Measurements from ENCODE around the gene TRIO.

TRIO gene

GRCh38 chr5:14438195-14438606 lies 295.1 kb downstream of the TRIO start:
- no peak for DNase-seq (ENCODE audit: low spot score)

GRCh38 chr5:14439087-14439871 lies 296.1 kb downstream of the TRIO start:
- DNase-seq (ENCODE audit: low spot score) = no peak

- DNase-seq (ENCODE audit: low spot score) = no peak
Measured at GRCh38 chr5:14440223-14440581, 297.1 kb downstream of the TRIO start.

GRCh38 chr5:14440582-14441431 lies 297.7 kb downstream of the TRIO start:
- DNase-seq (ENCODE audit: low spot score) = no peak

GRCh38 chr5:14441641-14442040 lies 298.5 kb downstream of the TRIO start:
- no peak for DNase-seq (ENCODE audit: low spot score)

- no peak for DNase-seq (ENCODE audit: low spot score)
Measured at GRCh38 chr5:14442536-14442935, 299.4 kb downstream of the TRIO start.

- no peak for DNase-seq (ENCODE audit: low spot score)
Measured at GRCh38 chr5:14443671-14444093, 300.5 kb downstream of the TRIO start.

- no peak for DNase-seq (ENCODE audit: low spot score)
Measured at GRCh38 chr5:14444161-14444560, 301.0 kb downstream of the TRIO start.

GRCh38 chr5:14445013-14445412 lies 301.9 kb downstream of the TRIO start:
- no peak for DNase-seq (ENCODE audit: low spot score)

GRCh38 chr5:14445576-14446290 lies 302.6 kb downstream of the TRIO start:
- DNase-seq (ENCODE audit: low spot score) = no peak

GRCh38 chr5:14447958-14448911 lies 305.1 kb downstream of the TRIO start:
- DNase-seq (ENCODE audit: low spot score) = no peak

- no peak for DNase-seq (ENCODE audit: low spot score)
Measured at GRCh38 chr5:14449052-14449661, 306.0 kb downstream of the TRIO start.

GRCh38 chr5:14450018-14450524 lies 306.9 kb downstream of the TRIO start:
- DNase-seq (ENCODE audit: low spot score) = no peak

- no peak for DNase-seq (ENCODE audit: low spot score)
Measured at GRCh38 chr5:14450742-14451141, 307.6 kb downstream of the TRIO start.

GRCh38 chr5:14451871-14452270 lies 308.7 kb downstream of the TRIO start:
- DNase-seq (ENCODE audit: low spot score) = no peak

GRCh38 chr5:14452685-14453454 lies 309.7 kb downstream of the TRIO start:
- DNase-seq (ENCODE audit: low spot score) = no peak

GRCh38 chr5:14453481-14453880 lies 310.3 kb downstream of the TRIO start:
- no peak for DNase-seq (ENCODE audit: low spot score)

GRCh38 chr5:14455814-14456321 lies 312.7 kb downstream of the TRIO start:
- no peak for DNase-seq (ENCODE audit: low spot score)

GRCh38 chr5:14457476-14457875 lies 314.3 kb downstream of the TRIO start:
- no peak for DNase-seq (ENCODE audit: low spot score)

- DNase-seq (ENCODE audit: low spot score) = no peak
Measured at GRCh38 chr5:14458414-14458813, 315.3 kb downstream of the TRIO start.
